ENCODE results near the gene ABCF2. TPM values are rescaled to one million over a fixed set of nuclear protein-coding genes. Genes with fewer than 3 reads are reported as not detected.

Gene ABCF2
- total and polyA plus RNA-seq, 2 of the 13 experiments (the other 11 are each of a cell fraction or from before 2014, with no cell fraction given): 16.3 to 42.5 TPM

GRCh38 chr7:151228024-151228866 lies 1.2 kb upstream of the ABCF2 start (continued):
- TF ChIP-seq ZNF282 (IDR thresholded peaks at IDR 0.05; ENCODE audit: partially characterized antibody) (no peak), ZNF460 (CRISPR knock-in tag; IDR thresholded peaks at IDR 0.05; ENCODE audit: borderline replicate concordance) (peak; percentile 79), ZNF335 (CRISPR knock-in tag; IDR thresholded peaks at IDR 0.05) (no peak), RARG (CRISPR knock-in tag; IDR thresholded peaks at IDR 0.05; ENCODE audit: low read depth) (no peak), MIXL1 (CRISPR knock-in tag; IDR thresholded peaks at IDR 0.05) (no peak), RAD51 (IDR thresholded peaks at IDR 0.05; ENCODE audit: borderline replicate concordance) (no peak), NR2F6 (IDR thresholded peaks at IDR 0.05) (0 out of 2 replicates have a peak, but pooled peaks have one; percentile 22), NR2F6 (CRISPR knock-in tag; IDR thresholded peaks at IDR 0.05) (no peak), SIN3B (IDR thresholded peaks at IDR 0.05; ENCODE audit: low read length) (no peak), ZNF512 (CRISPR knock-in tag; IDR thresholded peaks at IDR 0.05) (no peak), YEATS4 (CRISPR knock-in tag; IDR thresholded peaks at IDR 0.05; ENCODE audit: borderline replicate concordance) (no peak), CCAR2 (optimal IDR thresholded peaks at IDR 0.05; ENCODE audit: low read depth, low read length) (no peak), SP1 (IDR thresholded peaks at IDR 0.05) (no peak), SP1 (CRISPR knock-in tag; IDR thresholded peaks at IDR 0.05) (no peak), ZNF570 (CRISPR knock-in tag; IDR thresholded peaks at IDR 0.05; ENCODE audit: borderline replicate concordance) (no peak), MTA1 (CRISPR knock-in tag; IDR thresholded peaks at IDR 0.05; ENCODE audit: borderline replicate concordance) (no peak), PRDM15 (CRISPR knock-in tag; IDR thresholded peaks at IDR 0.05) (no peak), ZNF512B (CRISPR knock-in tag; IDR thresholded peaks at IDR 0.05; ENCODE audit: borderline replicate concordance) (no peak), ZNF430 (CRISPR knock-in tag; IDR thresholded peaks at IDR 0.05) (no peak), DDIT3 (CRISPR knock-in tag; IDR thresholded peaks at IDR 0.05) (no peak)
